ENCODE results near the gene AK8. TPM values are rescaled to one million over a fixed set of nuclear protein-coding genes. Genes with fewer than 3 reads are reported as not detected.

Gene AK8
- total RNA-seq, 2 donors from 2014 or later, result 0.24 to 0.63 TPM

DNA sequence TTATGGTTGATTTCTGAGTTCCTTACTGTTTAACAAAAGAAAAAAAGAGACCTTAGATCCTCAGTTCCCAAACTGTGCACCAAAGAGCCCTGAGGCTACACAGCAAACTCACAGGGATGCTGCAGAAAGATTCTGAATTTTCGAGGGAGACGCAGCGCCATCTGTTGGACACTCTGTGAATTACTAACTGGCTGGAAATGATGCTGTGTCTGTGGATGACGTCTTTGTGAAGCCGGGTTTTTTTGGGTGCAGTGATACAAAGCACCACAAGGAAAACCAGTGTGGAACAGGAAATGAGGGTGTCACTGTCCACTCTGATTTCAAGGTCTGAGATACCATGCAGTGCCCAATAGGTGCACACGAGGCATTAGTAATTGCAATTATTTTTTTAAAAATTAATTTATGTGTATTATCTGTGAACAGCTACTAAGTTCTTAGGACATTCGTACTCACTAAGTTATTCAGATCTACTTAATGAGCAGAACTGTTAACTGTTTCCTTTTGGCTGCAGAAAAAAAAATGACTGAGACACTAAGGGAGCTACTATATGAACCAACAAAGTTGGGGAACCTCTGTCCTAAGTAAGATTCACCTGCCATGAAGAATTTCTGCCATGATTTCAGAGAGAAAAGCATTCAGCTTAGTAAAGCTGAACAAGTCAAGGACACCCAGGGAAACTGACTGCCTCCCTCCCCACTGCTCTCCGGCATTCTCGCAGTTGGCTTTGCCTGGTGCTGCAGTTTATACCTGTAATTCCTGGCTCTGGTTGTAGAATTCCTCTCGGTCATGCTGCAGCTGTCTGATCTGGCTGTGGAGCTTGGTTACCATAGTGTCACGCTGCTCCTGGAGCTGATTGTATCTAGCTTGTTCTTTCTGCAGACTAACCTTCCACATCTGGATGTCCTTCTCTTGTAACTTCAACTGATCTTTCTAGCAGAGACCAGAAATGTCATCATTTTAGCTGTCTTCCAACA, 24.1 kb upstream of the AK8 start:
- no peaks in the 10 kb centered on the region for H3K27me3 Mint-ChIP-seq (ENCODE audit: low read depth)
- ATAC-seq (replicated peaks in 1 of 2) (peak; percentile 97 to 98), DNase-seq (peak; percentile 72 to 81)
- H3K27ac Mint-ChIP-seq, result peak overlapping the region; percentile 18
- peaks cover 1 to 2% of the 10 kb centered on the region in 2 donors for H3K36me3 Mint-ChIP-seq (ENCODE audit: insufficient read depth in 2 of 2)
- H3K4me1 Mint-ChIP-seq (ENCODE audit: low read depth), result peaks cover 11% of the 10 kb centered on the region
- no peak overlapping the region for H3K4me3 Mint-ChIP-seq
- H3K9me3 Mint-ChIP-seq, result no peaks in the 10 kb centered on the region

GRCh38 chr9:132898051-132898450, 20.0 kb upstream of the AK8 start:
- Mint-ChIP-seq H3K4me1 (ENCODE audit: low read depth) (peaks cover 11% of the 10 kb centered on the region), H3K36me3 (ENCODE audit: insufficient read depth in 2 of 2) (peaks cover 2 to 3% of the 10 kb centered on the region in 2 donors), H3K4me3 (no peak overlapping the region), H3K27ac (no peak overlapping the region), H3K27me3 (ENCODE audit: low read depth) (no peaks in the 10 kb centered on the region), H3K9me3 (no peaks in the 10 kb centered on the region)
- ATAC-seq (replicated peaks in 1 of 2), result no peak
- no peak for DNase-seq

- Mint-ChIP-seq H3K27me3 (ENCODE audit: low read depth) (no peaks in the 10 kb centered on the region), H3K9me3 (no peaks in the 10 kb centered on the region), H3K4me1 (ENCODE audit: low read depth) (peaks cover 10% of the 10 kb centered on the region), H3K36me3 (ENCODE audit: insufficient read depth in 2 of 2) (peaks cover 0 to 3% of the 10 kb centered on the region in 2 donors), H3K4me3 (no peak overlapping the region), H3K27ac (no peak overlapping the region)
- DNase-seq, result no peak
- no peak for ATAC-seq (replicated peaks in 1 of 2)
Measured at GRCh38 chr9:132896906-132897305, 18.8 kb upstream of the AK8 start.

GRCh38 chr9:132896264-132896663, 18.2 kb upstream of the AK8 start:
- Mint-ChIP-seq H3K36me3 (ENCODE audit: insufficient read depth in 2 of 2) (peaks cover 0 to 3% of the 10 kb centered on the region in 2 donors), H3K4me1 (ENCODE audit: low read depth) (peaks cover 3% of the 10 kb centered on the region), H3K27me3 (ENCODE audit: low read depth) (no peaks in the 10 kb centered on the region), H3K9me3 (no peaks in the 10 kb centered on the region), H3K4me3 (no peak overlapping the region), H3K27ac (no peak overlapping the region)
- DNase-seq (no peak), ATAC-seq (replicated peaks in 1 of 2) (no peak)

GRCh38 chr9:132894862-132895835, 17.1 kb upstream of the AK8 start:
- Mint-ChIP-seq H3K36me3 (ENCODE audit: insufficient read depth in 2 of 2) (peaks cover 0 to 1% of the 10 kb centered on the region in 2 donors), H3K4me1 (ENCODE audit: low read depth) (no peaks in the 10 kb centered on the region), H3K9me3 (no peaks in the 10 kb centered on the region), H3K27me3 (ENCODE audit: low read depth) (no peaks in the 10 kb centered on the region), H3K27ac (no peak overlapping the region), H3K4me3 (no peak overlapping the region)
- no peak for DNase-seq
- ATAC-seq (replicated peaks in 1 of 2), result no peak

DNA sequence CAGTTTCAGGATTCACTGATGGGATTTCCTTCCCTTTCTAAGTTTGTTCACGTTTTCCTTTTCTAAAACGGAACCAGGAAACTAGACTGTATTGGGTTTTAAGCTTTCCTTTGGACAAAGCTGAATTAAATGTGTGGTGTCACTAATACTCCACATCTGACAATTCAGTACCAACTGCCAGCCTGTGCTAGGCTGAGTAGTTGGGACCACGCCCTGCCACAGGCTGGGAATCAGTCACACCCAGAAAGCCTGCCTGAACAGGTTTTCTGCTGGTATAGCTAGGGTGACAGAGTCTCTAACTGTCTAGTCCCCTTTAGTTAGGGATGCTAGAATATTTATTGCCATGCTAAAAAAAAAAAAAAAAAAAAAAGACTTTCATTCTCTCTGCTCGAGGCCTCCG, 16.3 kb upstream of the AK8 start:
- ATAC-seq (replicated peaks in 1 of 2) (no peak), DNase-seq (no peak)
- Mint-ChIP-seq H3K9me3 (no peaks in the 10 kb centered on the region), H3K27ac (no peak overlapping the region), H3K4me3 (no peak overlapping the region), H3K36me3 (ENCODE audit: insufficient read depth in 2 of 2) (peaks cover 0 to 1% of the 10 kb centered on the region in 2 donors), H3K4me1 (ENCODE audit: low read depth) (no peaks in the 10 kb centered on the region), H3K27me3 (ENCODE audit: low read depth) (no peaks in the 10 kb centered on the region)

DNA sequence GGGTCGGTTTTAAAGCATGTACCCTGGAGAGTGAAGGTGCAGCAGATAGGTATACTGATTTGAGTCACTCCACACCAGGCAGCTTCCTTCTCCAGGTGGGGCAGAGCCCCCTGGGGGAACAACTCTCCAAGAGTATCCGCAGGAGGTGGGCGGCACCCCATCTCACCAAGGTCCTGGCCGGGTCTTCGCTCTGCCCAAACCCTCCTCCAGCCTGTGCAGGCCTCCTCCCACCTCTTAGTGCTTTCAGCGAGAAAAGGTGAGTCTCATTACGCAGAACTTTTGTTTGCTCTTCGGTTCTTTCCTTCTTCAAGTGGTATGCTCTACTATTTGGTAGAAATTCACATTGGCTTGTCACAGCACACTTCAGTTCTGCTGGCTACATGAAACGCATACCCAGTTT, 14.3 kb upstream of the AK8 start:
- ATAC-seq (replicated peaks in 1 of 2), result no peak
- H3K27ac Mint-ChIP-seq, result no peak overlapping the region

DNA sequence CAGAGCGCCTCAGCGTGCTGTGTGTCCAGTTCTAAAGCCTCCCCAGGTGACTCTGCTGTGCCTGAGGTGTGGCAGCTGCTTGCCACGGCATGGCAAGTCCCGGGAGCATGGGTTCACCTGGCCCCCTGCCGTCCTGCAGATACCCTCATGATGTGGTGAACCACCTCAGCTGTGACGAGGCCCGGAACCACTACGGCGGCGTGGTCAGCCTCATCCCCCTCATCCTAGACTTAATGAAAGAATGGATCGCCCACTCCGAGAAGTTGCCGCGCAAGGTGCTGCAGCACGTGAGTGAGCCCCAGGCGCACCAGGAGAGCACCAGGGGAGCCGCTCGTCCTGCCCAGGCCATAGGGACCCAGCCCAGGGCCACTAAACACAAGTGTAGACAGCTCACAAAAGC, 10.1 kb upstream of the AK8 start:
- H3K27me3 Mint-ChIP-seq (ENCODE audit: low read depth), result no peaks in the 10 kb centered on the region
- H3K27ac Mint-ChIP-seq, result no peak overlapping the region
- DNase-seq (no peak), ATAC-seq (replicated peaks in 1 of 2) (no peak)
- no peak overlapping the region for H3K4me3 Mint-ChIP-seq
- H3K4me1 Mint-ChIP-seq (ENCODE audit: low read depth), result peaks cover 6% of the 10 kb centered on the region
- no peaks in the 10 kb centered on the region for H3K36me3 Mint-ChIP-seq (ENCODE audit: insufficient read depth in 2 of 2)
- no peaks in the 10 kb centered on the region for H3K9me3 Mint-ChIP-seq

More for the DNA sequence above, 14.3 kb upstream of the AK8 start:
- H3K27me3 Mint-ChIP-seq (ENCODE audit: low read depth), result no peaks in the 10 kb centered on the region
- no peak for DNase-seq
- H3K4me1 Mint-ChIP-seq (ENCODE audit: low read depth), result peaks cover 5% of the 10 kb centered on the region
- H3K36me3 Mint-ChIP-seq (ENCODE audit: insufficient read depth in 2 of 2), result peaks cover 0 to 1% of the 10 kb centered on the region in 2 donors
- H3K9me3 Mint-ChIP-seq, result no peaks in the 10 kb centered on the region
- no peak overlapping the region for H3K4me3 Mint-ChIP-seq

GRCh38 chr9:132887181-132888120, 9.4 kb upstream of the AK8 start:
- no peaks in the 10 kb centered on the region for H3K27me3 Mint-ChIP-seq (ENCODE audit: low read depth)
- no peaks in the 10 kb centered on the region for H3K9me3 Mint-ChIP-seq
- no peaks in the 10 kb centered on the region for H3K36me3 Mint-ChIP-seq (ENCODE audit: insufficient read depth in 2 of 2)
- H3K4me1 Mint-ChIP-seq (ENCODE audit: low read depth), result peaks cover 13% of the 10 kb centered on the region
- ATAC-seq (replicated peaks in 1 of 2) (no peak), DNase-seq (no peak)
- H3K4me3 Mint-ChIP-seq, result no peak overlapping the region
- H3K27ac Mint-ChIP-seq, result no peak overlapping the region

DNA sequence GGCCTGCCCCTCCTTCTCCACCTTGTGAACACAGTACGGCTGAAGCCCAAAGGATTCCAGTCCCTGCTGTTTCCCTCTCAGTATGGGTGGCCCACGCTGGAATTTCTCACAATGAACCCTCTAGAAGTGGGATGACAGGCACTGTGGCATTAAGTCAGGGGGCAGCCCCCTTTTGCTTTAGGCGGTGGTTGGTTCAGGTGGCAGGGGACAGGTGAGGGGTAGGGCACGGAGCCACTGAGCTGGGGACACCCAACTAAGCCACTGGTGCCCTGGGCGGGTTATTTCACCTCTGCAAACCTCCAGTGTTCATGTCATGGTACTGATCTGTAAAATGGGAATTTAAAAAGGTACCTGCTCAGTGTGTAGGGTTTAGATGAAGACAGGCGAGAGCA, 8.2 kb upstream of the AK8 start:
- ATAC-seq (replicated peaks in 1 of 2) (no peak), DNase-seq (no peak)
- no peak overlapping the region for H3K27ac Mint-ChIP-seq
- no peaks in the 10 kb centered on the region for H3K27me3 Mint-ChIP-seq (ENCODE audit: low read depth)
- H3K4me3 Mint-ChIP-seq, result no peak overlapping the region
- H3K4me1 Mint-ChIP-seq (ENCODE audit: low read depth), result peaks cover 18% of the 10 kb centered on the region
- no peaks in the 10 kb centered on the region for H3K36me3 Mint-ChIP-seq (ENCODE audit: insufficient read depth in 2 of 2)
- H3K9me3 Mint-ChIP-seq, result no peaks in the 10 kb centered on the region

DNA sequence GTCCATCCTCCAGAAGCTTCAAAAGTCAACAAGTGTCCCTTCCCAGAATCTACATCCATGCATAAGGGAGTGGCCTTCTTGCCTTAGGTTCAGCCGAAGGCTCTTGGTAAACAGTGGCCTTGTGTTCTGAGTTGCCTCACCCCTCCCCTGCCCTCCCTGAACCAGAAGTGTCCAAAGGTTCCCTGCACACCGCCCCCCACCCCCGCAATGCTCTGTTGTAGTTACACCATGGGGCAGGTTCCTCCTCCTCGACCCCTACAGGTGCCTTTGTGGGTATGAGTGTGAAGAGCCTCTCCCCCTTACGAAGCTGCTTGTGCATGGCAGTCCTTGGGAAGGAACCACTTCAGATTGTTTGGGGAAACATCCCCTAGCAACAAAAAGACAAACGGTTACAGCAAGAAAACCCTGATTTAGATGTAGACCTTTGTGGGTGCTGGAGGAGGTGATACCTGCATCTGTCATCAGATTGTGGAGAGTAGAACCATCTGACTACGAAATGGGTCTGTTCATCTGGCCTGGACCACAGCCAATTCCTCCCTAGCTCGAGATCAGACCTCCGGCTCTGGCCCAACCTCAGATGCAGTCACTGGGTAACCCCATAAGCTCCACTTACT, 7.7 kb upstream of the AK8 start:
- Mint-ChIP-seq H3K36me3 (ENCODE audit: insufficient read depth in 2 of 2) (no peaks in the 10 kb centered on the region), H3K4me1 (ENCODE audit: low read depth) (peaks cover 18% of the 10 kb centered on the region), H3K27me3 (ENCODE audit: low read depth) (no peaks in the 10 kb centered on the region), H3K4me3 (no peak overlapping the region), H3K9me3 (no peaks in the 10 kb centered on the region), H3K27ac (no peak overlapping the region)
- ATAC-seq (replicated peaks in 1 of 2), result peak; percentile 29 to 34
- no peak for DNase-seq
